GM12892 (cell line): Measurements from ENCODE around the gene AUNIP.

Experiments used
- POLR2A ChIP-seq: IDR thresholded peaks from 2 replicates; pipeline ENCODE4 v1.6.1; 2011; ENCODE audit warnings: low read depth, low read length, control low read depth
- POLR2AphosphoS5 ChIP-seq: IDR thresholded peaks from 2 replicates; pipeline ENCODE4 v1.6.1; 2011; ENCODE audit warnings: low read depth, low read length, control low read depth

GRCh38 chr1:25856856-25857255 is 2.4 kb downstream of the AUNIP start:
- TF ChIP-seq POLR2AphosphoS5, result no peak
- no peak for TF ChIP-seq POLR2A
